Raji (cell line): Measurements from ENCODE around the gene TMEM260.

Experiments
- POLR2A ChIP-seq: IDR thresholded peaks from 2 replicates; pipeline ENCODE4 v1.6.1; 2011; ENCODE audit warnings: low read depth, low read length, control low read depth; ENCODE audit not compliant: insufficient read depth

Gene TMEM260

DNA sequence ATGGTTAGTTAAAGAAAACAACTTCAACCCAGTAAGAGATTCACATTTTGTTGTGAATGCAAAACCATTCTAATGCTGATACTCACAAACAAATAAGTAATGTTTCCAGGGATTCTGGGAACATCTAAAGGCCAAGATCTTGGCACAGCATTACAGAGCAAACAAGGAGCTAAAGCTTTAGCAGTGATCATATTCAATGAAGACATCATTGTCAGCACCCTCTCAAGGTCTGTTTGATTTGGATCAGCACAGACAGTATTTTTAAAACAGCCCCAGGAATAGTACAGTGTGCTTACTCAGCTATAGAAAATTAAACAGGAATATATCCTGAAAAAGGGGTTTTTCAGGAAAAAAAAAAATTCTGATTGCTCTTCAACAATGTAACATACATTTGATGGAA lies 71.4 kb downstream of the TMEM260 start:
- TF ChIP-seq POLR2A, result no peak

DNA sequence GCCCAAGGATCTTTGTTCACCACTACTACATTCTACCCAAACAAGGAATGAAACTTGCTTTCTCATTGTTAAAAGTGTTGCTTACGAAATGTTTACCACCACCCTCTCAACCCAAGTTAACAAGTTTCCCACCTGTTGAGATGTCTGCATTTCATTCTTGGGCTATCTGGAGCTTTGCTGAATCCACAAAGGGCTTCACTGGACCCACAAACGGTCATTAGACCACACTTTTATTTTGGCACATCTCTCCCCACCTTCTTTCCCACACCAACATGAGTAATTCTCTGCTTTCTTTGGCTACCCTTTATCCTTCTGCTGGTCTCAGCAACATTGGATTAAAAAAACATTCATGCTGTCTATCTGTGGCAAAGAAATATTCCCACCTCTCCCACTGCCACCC lies 78.0 kb downstream of the TMEM260 start:
- TF ChIP-seq POLR2A, result no peak

DNA sequence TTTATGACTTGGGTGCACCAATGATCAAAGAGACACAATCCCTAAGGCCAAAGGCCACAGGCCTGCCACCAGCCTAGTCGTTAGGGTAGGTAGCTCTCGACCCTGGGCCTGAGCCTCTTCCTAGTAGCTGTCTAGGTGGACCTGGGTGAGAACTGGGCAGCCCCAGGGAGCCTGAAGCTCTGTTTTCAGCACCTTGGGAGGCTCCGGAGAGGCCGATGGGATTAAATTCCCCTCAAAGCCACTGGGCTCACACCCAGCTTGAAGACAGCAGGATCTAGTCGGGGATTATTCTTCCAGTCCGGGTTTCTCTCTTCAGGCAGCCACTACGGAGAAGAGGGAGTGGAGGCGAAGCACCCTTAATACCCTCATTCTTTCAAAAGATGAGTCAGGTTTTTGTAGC lies 79.8 kb downstream of the TMEM260 start:
- no peak for TF ChIP-seq POLR2A

DNA sequence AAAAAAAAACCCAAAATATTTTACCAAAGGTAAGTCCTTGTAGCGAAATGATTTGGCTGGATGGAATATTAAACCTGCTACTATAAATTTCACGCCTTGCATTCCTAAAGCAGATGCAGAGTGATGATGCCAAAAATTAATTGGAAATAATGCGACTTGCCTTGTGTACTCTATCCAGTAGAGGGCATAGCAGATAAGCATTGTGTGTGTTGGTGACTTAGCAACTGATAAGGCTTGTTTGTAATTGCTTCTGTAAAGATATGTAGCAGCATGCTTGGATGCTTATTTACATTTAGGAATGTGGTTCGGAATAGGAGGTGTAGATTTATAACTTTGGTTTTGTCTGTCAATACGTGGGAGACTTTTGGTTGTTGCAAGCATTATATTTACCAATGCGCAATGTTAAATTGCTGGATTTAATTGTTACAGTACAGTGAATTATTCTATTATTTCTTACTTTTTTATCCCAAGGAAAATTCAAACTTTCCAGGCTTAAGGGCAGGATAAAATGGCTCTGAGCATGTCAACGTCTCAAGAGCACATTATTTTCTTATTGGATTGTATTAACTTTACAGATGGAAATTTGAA lies 80.5 kb downstream of the TMEM260 start:
- no peak for TF ChIP-seq POLR2A

DNA sequence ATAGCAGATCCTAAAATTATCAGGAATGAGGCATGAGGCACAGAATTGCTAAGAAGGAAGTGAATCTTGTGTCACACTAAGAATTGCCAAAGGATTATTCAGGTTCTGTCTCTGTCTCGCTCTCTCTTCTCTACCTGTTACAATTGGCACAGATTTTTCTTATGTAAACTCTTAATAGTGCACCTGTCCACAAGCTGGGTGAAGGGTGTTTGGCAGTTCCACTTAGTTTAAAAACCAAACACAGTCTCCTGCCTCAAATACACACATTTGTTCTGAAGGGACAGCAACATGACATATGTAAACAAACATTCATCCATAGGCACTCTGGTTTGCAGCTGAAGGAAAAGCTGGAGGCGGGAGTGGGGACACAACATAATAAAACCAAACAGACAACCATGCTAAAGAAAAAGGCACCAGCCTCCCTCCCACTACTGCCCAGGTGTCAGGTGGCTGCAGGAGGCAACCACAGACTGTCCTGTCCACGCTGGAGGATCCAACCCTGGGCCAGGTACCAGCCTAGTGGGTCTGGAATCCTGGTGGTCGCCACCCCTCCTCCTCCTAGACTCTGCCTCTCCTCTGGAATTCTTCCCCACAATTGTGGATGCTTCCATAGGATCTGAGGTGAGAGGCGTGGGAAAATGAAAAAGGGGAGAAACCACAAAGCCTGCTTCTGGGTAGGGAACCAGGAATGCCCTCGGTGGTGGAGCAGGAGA lies 81.2 kb downstream of the TMEM260 start:
- no peak for TF ChIP-seq POLR2A

DNA sequence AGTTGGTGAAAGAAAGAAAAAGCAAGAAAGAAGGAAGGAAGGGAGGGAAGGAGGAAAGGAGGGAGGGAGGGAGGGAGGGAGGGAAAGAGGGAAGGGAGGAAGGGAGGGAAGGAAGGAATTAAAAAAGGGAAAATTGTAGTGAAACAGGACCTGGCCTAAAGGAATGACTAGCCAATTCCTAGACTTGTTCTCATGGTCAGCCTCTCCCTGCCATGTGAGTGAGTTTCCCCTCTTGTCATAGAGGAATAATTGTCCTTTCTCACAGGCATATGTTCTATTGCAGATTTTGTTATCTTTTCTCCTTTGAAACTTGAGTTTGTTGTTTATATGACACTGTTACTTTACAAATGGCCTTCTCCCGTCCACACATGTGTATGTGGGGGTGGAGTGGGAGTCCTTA lies 81.9 kb downstream of the TMEM260 start:
- TF ChIP-seq POLR2A, result no peak

DNA sequence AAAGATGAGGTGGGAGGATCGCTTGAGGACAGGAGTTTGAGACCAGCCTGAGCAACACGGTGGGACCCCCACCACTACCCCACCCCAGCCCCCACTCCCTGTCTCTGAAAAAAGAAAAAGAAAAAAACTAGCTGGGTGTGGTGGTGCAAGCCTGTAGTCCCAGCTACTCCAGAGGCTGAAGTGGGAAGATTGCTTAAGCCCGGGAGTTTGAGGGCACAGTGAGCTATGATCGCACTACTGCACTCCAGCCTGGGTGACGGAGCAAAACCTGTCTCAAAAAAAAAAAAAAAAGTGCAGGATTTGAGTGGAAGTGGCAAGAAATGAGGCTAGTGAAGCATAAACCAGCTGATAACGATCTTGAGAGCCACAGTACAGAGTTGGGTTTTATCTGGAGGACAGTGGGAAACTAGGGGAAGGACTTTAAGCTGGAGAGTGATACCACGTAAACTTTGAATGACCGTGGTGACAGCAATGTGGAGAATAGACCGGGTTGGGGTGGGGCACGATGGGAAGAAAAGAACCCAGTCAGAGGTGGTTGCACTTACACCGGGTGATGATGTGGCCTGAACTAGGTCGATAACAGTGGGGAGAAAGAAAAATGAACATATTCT lies 85.3 kb downstream of the TMEM260 start:
- no peak for TF ChIP-seq POLR2A

DNA sequence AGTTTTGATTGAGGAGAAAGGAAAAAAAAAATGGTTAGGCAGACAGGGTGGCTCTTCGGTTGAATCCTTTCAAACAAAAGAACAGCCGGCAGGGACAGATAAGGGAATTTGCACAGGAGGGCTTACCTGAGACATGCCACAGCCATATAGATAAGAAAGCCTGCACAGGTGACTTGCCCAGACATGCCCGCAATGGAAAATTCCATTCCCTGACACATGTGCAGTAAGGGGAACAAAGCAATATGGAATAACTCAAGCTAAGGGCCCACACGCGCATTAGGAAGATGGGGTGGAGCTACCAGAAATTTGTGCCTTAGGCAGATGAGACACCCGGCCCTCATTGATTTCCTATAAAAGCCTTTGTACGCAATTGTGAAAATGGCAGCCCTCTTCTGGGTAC lies 86.7 kb downstream of the TMEM260 start:
- TF ChIP-seq POLR2A, result no peak

DNA sequence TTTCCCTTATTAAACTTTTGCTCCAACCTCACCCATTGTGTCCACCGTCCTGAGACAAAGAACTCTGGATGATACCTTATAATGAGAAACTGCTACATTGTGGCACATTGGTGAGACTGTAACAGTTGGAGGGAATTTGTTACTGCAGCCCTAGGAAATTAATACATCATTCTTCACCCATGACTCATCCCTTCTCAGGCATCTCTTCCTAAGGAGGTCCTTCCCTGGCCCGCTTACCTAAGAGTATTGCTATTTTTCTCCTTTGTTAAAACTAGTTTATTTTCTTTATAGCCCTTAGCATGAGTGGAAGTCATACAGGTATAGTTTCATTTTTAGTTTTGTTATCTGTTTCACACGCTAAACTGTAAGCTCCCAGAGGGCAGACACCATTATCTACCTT lies 87.1 kb downstream of the TMEM260 start:
- TF ChIP-seq POLR2A, result no peak

DNA sequence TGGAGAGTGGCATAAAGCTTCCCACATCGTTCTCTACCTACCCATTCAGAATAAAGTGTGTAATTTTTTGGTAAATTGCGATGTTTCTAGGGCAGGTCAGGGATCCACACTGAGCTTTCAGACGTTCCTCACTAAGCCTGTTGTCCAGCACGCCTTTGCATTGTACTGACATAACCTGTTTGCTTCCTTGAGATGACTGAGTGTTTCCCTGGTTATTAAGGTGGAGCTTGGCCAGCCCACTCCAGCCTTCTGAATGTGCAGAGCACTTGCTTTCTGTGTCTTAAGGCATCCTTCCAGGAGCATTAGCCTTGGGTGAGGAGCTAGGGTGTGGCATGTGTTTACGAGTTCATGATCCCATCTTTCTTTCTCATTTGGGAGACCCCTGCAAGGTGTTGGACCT lies 96.4 kb downstream of the TMEM260 start:
- no peak for TF ChIP-seq POLR2A

DNA sequence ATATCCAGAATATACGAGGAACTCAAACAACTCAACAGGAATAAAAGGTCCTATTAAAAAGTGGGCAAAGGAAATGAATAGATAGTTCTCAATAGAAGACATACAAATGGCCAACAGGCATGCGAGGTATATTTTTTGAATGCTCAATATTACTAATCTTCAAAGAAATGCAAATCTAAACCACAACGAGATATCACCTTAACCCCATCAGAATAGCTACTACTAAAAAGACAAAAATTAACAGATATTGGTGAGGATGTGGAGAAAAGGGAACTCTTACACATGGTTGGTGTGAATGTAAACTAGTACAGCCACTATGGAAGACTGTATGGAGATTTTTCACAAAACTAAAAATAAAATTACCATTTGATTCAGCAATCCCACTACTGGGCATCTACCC lies 99.2 kb downstream of the TMEM260 start:
- TF ChIP-seq POLR2A, result no peak

DNA sequence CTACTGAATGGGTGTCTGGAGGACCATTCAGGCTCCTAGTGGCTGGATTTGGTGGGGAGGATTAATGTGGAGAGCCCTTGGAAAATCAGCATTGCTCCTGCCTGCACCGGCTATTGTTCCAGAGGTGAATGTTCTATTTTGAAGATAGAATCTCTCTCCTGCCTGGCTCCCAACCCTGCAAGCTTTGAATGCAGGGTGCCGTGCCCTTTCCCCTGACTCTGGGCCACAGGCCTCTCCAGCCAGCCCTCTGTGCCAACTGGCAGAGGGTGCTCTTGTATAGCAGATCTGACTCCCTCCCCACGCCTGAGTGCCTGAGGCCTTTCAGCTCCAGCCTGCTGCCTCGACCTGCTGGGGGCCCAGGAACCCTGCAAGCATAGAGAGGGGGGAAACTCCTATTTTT lies 106.8 kb downstream of the TMEM260 start:
- no peak for TF ChIP-seq POLR2A

DNA sequence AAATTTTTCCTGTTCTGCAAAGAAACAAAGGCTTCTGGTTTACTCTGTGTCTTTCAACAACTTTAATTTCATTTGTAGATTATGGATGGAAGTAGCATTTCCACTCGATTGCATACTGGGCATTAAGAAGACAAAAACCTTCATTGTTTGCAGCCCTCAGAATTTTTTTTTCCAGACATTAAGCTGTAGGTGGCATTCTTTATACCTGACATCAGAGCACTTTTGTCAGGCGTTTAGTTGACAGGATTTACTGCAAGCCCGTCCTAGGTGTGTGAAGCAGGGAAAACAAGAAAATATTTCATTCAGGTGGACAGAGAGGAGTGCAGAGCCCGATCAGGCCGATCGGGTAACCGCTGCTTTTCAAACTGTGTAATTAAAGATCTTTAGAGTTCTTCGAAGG lies 107.5 kb downstream of the TMEM260 start:
- TF ChIP-seq POLR2A, result no peak

DNA sequence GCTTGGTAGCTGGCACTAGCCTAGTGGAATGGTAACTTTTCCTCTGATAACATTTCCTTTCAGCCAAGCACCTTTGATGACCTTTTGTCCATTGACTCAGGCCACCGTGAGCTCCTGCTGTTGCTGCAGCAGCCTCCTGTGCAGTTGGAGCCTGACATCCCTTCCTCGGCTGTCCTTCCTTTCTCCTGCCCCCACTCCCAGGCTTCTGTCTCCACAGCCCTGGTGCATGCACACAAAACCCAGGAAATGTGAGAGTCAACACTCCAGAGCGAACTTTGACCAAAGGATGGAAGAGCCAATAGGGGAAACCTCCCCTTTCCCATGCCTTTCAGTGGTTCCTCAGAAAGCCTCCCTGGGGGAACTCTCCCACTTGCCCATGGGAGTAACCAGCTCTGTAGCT lies 115.0 kb downstream of the TMEM260 start:
- TF ChIP-seq POLR2A, result no peak
